GM13977 (cell line): ENCODE measurements around the gene CRNKL1.

Experiments
- DNase-seq: peaks from one replicate; pipeline ENCODE4 v3.0.0; 2012; ENCODE audit warnings: low spot score
- CTCF ChIP-seq: IDR thresholded peaks from 2 replicates; pipeline ENCODE4 v1.5.1; 2012; ENCODE audit warnings: mild to moderate bottlenecking, control low read depth; ENCODE audit not compliant: insufficient read depth; ENCODE audit errors: extremely low read depth, missing control alignments
- in situ Hi-C: fragments of 300-500 bp; cut with MboI; formaldehyde crosslinking; loops from one replicate; pipeline ENCODE4 v1.12.0; 2022; ENCODE audit warnings: low sequenced_read_pairs, low pct_unique_long_range_greater_than_20kb, mixed read lengths, inconsistent platforms; ENCODE audit not compliant: unreplicated experiment

Gene CRNKL1

GRCh38 chr20:20089939-20090338, 37.7 kb upstream of the CRNKL1 start:
- TF ChIP-seq CTCF, result no peak
- DNase-seq, result no peak
- in situ Hi-C loops, result loop anchor here (25.0 kb wide), 2 partner anchors 147 to 472 kb away; no protein-coding TSS in a partner anchor

GRCh38 chr20:20089018-20089417, 36.8 kb upstream of the CRNKL1 start:
- in situ Hi-C loops, result loop anchor here (25.0 kb wide), 2 partner anchors 148 to 473 kb away; no protein-coding TSS in a partner anchor
- no peak for DNase-seq
- TF ChIP-seq CTCF, result no peak

DNA sequence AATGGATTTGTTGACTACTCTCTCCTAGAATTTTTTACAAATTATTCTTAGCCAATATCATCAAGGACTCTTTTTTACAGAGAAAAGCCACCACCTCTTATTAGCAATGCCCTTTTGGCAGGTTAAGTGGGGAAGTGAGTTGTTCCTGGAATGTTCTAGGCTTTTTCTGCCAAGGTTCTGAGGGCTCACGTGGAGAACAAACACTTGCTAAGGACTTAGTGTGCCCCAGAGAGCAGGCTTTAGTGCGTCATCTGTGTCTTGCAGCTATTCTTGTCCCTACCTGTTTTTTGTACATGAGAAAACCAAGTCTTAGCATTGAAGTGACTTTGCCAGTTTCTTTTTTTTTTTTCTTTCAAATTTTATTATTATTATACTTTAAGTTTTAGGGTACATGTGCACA, 33.5 kb upstream of the CRNKL1 start:
- no peak for TF ChIP-seq CTCF
- in situ Hi-C loops, result loop anchor here (25.0 kb wide), 2 partner anchors 151 to 476 kb away; no protein-coding TSS in a partner anchor
- DNase-seq, result no peak

DNA sequence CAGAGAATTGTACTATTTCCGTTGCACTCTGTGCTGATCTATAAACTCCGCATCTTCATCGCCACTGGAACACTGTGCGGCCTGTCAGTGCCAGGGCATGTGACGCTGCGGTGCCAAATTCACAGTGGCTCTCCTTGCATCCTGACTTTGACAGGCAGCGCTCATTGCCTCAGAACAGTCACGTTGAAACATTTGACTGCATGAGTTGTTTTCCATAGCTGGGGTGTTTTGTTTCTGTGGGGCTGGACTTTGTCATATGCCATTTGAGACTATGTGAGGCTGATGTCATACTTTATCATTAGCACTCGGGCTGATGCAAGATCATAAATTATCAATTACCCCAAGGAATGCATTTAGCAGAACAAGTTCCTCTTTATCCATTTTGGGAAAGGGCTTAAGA, 32.8 kb upstream of the CRNKL1 start:
- no peak for TF ChIP-seq CTCF
- in situ Hi-C loops, result loop anchor here (25.0 kb wide), 2 partner anchors 152 to 477 kb away; no protein-coding TSS in a partner anchor
- no peak for DNase-seq

GRCh38 chr20:20084296-20084752, 32.1 kb upstream of the CRNKL1 start:
- no peak for DNase-seq
- in situ Hi-C loops, result loop anchor here (25.0 kb wide), 2 partner anchors 153 to 478 kb away; no protein-coding TSS in a partner anchor
- TF ChIP-seq CTCF, result no peak

GRCh38 chr20:20083807-20084206, 31.5 kb upstream of the CRNKL1 start:
- peak; percentile 42 for DNase-seq
- in situ Hi-C loops, result loop anchor here (25.0 kb wide), 2 partner anchors 153 to 478 kb away; no protein-coding TSS in a partner anchor
- peak; percentile 44 for TF ChIP-seq CTCF
